ENCODE measurements around the gene SLC7A9. TPM values are rescaled to one million over a fixed set of nuclear protein-coding genes. Genes with fewer than 3 reads are reported as not detected.

SLC7A9 gene
- total RNA-seq, 3 donors from 2014 or later = 0.43 to 0.66 TPM; not detected in 1

DNA sequence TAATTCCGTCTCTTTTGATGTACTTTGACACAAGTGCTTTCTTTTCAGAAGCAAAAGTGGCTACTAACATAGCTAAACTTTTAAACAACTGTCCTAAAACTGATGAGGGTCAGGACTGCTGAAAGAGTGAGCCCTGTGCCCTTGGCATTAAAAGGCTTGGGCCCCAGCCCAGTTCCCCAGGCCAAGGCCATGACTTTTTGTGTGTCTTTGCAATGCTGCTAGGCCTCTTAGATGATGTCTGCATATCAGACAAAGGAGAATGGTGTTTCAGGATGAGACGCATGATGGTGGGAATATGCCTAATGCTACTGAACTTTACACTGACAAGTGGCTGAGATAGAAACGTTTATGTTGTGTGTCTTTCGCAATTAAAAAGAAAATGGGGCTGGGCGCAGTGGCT is 38.0 kb downstream of the SLC7A9 start:
- no peak for ATAC-seq
- TF ChIP-seq, protein P1, sequence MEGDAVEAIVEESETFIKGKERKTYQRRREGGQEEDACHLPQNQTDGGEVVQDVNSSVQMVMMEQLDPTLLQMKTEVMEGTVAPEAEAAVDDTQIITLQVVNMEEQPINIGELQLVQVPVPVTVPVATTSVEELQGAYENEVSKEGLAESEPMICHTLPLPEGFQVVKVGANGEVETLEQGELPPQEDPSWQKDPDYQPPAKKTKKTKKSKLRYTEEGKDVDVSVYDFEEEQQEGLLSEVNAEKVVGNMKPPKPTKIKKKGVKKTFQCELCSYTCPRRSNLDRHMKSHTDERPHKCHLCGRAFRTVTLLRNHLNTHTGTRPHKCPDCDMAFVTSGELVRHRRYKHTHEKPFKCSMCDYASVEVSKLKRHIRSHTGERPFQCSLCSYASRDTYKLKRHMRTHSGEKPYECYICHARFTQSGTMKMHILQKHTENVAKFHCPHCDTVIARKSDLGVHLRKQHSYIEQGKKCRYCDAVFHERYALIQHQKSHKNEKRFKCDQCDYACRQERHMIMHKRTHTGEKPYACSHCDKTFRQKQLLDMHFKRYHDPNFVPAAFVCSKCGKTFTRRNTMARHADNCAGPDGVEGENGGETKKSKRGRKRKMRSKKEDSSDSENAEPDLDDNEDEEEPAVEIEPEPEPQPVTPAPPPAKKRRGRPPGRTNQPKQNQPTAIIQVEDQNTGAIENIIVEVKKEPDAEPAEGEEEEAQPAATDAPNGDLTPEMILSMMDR (IDR thresholded peaks at IDR 0.05) = no peak
- intact Hi-C loops (cut with DNase I, micrococcal nuclease) = no loop called here
- no peaks in the 10 kb centered on the region for H3K9me3 ChIP-seq
- no peaks in the 10 kb centered on the region for H3K36me3 ChIP-seq (ENCODE audit: low read depth)
- no peak overlapping the region for H3K4me3 ChIP-seq
- DNase-seq = no peak
- H3K4me1 ChIP-seq (ENCODE audit: low read depth) = no peaks in the 10 kb centered on the region

DNA sequence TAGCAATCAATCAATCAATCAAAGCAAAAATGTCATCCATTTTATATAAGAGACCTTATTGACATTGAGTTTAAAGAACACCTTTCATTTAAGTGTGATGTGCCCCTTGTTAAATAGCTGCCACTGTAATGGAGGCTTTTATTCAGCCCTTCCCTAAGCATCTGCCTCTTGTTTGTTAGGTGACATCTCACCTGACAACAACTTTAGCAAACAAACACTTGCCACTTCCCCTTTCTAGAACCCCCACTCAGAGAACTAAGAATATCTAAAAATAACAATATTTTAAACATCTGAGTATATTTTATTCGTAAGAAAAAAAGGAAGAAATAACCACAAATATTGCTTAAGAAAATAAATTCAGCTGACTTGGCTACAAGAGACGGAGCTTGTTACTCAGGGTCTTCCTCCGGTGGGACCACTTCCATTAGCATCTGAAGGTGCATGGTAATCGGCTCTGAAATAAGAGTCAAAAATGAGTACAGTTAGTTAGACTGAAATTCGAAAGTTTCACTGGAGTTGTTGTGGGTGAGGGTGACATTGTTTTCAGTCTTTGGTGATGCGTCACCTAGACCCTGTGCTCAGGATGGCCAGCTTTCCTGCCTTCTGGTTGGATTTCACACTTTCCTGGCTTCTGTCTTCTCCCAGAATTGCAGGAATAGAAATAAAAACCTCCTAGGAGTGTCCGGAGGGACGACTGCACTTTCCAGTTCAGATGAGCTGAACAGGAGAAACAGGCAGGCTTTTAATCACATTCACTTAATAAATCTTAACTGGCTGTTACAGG is 39.1 kb downstream of the SLC7A9 start:
- ATAC-seq (no peak), DNase-seq (no peak)
- TF ChIP-seq, protein P1 (IDR thresholded peaks at IDR 0.05) = no peak
- intact Hi-C loops (cut with DNase I, micrococcal nuclease) = no loop called here
- H3K9me3 ChIP-seq = no peaks in the 10 kb centered on the region
- no peak overlapping the region for H3K4me3 ChIP-seq
- H3K36me3 ChIP-seq (ENCODE audit: low read depth) = no peaks in the 10 kb centered on the region
- no peaks in the 10 kb centered on the region for H3K4me1 ChIP-seq (ENCODE audit: low read depth)

DNA sequence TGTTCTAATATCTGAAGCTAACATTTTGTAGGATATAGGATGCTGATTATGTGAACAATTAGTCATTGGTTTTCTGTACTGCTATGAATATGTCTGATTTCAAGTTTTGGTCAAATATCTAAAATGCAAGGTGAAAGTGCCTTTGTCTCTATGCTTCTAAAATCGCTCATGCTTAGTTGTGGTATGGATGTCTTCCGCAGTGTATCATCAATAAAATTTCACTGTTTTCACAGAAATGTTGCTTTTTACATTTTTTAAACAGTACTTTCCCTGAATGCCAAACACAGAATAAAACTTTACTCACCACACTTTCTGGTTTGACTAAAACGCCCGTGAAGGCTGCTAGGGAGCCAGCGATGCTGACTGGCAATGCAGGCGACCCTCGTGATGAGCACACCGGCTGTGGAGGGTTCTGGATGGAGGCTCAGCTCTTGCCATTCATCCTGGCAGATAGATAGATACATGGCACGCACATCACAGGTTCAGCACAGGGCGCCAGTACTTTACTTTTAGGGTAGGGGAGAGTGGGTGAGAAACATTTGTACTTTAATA is 40.1 kb downstream of the SLC7A9 start:
- H3K36me3 ChIP-seq (ENCODE audit: low read depth) = no peaks in the 10 kb centered on the region
- no peaks in the 10 kb centered on the region for H3K4me1 ChIP-seq (ENCODE audit: low read depth)
- ATAC-seq (no peak), DNase-seq (no peak)
- TF ChIP-seq, protein P1 (IDR thresholded peaks at IDR 0.05) = no peak
- H3K9me3 ChIP-seq = no peaks in the 10 kb centered on the region
- intact Hi-C loops (cut with DNase I, micrococcal nuclease) = no loop called here
- no peak overlapping the region for H3K4me3 ChIP-seq

DNA sequence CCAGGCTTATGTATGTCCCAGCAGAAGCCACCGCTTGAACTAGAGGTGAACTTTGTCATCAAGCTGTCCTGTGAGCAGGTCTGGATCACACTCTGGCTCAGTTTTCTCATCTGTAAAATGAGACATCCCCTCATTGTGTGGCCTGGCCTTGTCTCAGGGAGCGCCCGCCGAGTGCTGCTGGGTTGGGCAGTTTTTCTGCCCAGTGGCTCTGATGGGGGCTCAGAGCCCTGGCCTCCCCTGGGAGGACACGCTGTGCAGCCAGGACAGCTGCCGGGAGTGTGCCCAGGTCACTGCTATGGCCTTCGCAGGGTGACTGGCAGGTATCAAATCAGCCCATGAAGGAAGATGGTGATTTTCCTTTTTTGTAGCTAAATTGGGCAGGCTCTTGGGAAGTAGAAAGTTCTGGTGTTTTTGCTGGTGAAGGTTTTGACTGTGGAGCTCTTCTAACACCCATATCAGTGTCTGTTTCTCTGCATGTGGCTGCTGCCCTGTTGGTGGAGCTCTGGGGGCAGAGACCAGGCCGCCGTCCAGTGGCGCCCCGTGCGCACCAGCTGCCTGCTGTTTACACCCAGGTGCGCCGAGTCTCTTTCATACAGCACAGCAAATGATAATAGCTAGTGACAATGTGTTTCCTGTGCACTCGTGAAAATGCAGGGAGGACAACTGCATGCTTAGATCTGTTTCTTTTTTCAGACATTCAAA is 40.8 kb downstream of the SLC7A9 start:
- Histone ChIP-seq H3K36me3 (ENCODE audit: low read depth) (no peaks in the 10 kb centered on the region), H3K4me3 (no peak overlapping the region), H3K4me1 (ENCODE audit: low read depth) (no peaks in the 10 kb centered on the region), H3K9me3 (no peaks in the 10 kb centered on the region)
- TF ChIP-seq, protein P1 (IDR thresholded peaks at IDR 0.05) = no peak
- ATAC-seq (no peak), DNase-seq (no peak)
- intact Hi-C loops (cut with DNase I, micrococcal nuclease) = no loop called here

DNA sequence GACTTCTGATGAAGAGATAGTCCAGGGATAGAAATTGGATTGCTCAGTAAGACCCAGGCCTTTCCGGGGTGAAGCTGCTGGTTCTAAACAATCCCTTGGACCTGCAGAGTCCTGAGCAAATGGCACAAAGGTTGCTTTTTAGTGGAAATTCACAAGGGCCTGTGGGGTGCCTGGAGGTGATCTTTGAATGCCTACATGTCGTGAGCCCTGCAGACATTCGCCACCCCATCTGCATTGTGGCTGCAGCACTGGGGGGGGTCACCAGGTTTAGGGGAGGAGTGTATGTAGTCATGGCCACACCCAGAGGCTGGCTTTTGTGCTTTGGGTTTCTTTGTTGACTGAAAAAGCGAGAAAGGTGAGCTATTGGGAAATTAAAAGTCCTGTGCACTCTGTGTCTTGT is 41.4 kb downstream of the SLC7A9 start:
- intact Hi-C loops (cut with DNase I, micrococcal nuclease) = no loop called here
- no peak for ATAC-seq
- TF ChIP-seq, protein P1 (IDR thresholded peaks at IDR 0.05) = no peak
- no peaks in the 10 kb centered on the region for H3K4me1 ChIP-seq (ENCODE audit: low read depth)
- no peaks in the 10 kb centered on the region for H3K36me3 ChIP-seq (ENCODE audit: low read depth)
- no peaks in the 10 kb centered on the region for H3K9me3 ChIP-seq
- no peak overlapping the region for H3K4me3 ChIP-seq
- DNase-seq = no peak
